Lung microvascular endothelial cell (primary cell): ENCODE results near the gene CCNL1. TPM values are rescaled to one million over a fixed set of nuclear protein-coding genes. Genes with fewer than 3 reads are reported as not detected.
A peak's percentile ranks its signal among the peaks of the same experiment; 100 is the strongest.

Experiments used
- DNase-seq, 2 donors: peaks; one replicate each; pipeline versions ENCODE4 v3.0.0 to v3.0.0-alpha.2; 2010; ENCODE audit warnings: low read depth in 2 of 2
- total RNA-seq: library from RNA; depleted of rRNA; stranded (reverse); fragments of >200 nt; gene quantifications from 2 replicates; pipeline ENCODE4 v1.2.1, GENCODE V29; 2014

Gene CCNL1
- total RNA-seq, 1 donor from 2014 or later, result 171 TPM

- no peak for DNase-seq
These were observed 33.6 kb downstream of the CCNL1 start for GRCh38 chr3:157126365-157126764.

DNA sequence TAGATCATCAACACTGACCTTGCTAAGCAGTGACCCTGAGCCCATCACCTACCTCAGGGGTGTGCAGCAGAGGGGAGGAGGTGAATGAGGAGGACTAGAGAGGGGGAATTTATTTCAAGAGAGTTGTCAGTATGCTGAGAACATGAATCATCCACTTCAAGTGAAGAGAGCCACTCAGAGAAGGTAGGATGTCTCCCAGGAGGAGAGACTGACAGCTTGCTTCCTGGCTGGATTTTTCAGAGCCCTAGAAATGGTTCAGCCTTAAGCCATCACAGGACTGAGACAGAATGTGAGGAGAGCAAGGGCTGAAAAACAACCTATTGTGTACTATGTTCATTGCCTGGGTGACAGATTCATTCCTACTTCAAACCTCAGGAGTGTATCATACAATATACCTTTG, 34.8 kb downstream of the CCNL1 start:
- no peak for DNase-seq

DNA sequence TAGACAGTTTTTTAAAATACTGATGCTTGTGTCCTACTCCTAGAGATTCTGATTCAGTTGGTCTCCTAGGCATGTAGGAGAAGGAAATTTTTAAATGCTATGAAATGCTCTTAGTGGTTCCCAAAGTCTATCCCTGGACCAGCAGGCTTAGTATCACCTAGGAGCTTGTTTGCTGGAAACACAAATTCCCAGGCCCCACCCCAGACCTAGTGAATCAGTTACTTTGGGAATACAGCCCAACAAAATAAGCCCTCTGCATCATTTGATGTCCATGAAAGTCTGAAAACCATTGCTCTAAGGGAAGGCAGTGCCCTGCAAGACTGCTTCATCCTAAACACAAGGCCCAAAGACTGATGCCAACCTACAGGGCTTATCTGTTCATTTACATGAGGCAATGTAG, 36.3 kb downstream of the CCNL1 start:
- DNase-seq, result no peak

- DNase-seq, result no peak
These were observed 37.0 kb downstream of the CCNL1 start for GRCh38 chr3:157122832-157123427.

GRCh38 chr3:157122116-157122515, 37.8 kb downstream of the CCNL1 start:
- peak in 1 of 2 donors; percentile 88 for DNase-seq

- DNase-seq, result no peak
These were observed 38.4 kb downstream of the CCNL1 start for GRCh38 chr3:157121522-157121921.

DNA sequence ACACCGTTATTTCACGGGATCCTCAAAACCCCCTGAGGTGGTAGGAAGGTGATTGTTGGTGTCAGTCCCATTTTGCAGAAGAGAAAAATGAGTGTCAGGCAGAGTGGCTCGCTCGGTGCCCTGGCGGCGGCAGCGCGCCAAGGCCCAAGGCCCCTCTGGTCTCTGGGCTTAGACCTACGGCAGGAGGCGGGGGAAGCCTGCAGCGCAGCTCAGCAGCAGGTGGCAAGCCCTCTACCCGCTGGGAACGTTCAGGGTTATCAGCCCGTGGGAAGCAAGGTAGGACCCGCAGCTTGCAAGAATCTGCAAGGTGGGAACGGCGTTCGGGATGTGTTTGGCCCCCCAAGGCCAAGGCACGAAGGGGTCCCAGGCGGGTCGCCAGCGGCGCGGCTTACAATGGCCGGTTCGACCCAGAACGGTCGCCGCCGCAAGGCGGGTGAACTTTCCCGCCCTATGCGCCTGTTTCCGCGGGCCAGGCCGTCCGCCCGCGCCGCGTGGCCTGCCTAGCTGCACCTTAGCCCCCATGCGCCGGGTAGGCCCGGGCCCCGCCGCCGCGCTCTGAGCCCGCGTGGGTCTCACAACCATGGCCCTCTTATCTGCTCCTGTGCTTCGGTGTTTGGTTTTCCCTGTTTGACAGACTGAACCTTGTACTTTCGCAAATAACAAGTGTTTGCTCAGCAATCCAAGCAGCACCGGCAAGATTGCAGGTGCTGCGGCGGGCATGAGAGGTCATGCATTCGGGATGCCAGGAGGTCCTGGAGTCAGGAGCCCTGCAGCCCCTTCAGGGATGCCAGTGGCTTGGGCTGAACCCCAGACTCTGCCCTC, 39.7 kb downstream of the CCNL1 start:
- no peak for DNase-seq

DNA sequence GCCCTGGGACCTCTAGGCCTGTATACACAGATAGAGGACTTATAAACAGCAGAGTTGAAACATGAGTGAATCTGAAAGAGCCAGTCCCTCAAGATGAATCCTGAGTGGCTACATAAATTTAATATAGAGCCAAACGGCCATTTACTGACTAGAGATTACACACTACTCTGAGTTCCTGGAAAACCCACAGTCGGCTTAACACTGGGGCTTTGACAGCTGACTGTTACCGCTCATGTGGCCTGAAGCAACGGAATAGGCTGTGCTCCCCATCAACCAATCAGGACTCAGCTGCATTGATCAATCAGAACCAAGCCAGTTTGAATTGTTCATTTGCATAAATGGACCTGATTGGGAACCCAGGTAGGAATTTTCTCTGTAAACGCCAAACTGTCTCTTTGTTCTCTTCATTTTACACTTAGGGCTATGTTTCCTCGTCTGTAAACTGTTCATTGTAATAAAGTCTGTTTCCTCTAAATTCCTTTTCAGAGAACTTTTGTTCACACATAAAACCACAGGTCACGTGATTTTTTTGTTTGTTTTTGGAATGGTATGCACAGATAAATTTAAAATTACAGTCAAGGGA, 40.5 kb downstream of the CCNL1 start:
- DNase-seq, result no peak

- no peak for DNase-seq
These were observed 41.9 kb downstream of the CCNL1 start for GRCh38 chr3:157117875-157118654.

DNA sequence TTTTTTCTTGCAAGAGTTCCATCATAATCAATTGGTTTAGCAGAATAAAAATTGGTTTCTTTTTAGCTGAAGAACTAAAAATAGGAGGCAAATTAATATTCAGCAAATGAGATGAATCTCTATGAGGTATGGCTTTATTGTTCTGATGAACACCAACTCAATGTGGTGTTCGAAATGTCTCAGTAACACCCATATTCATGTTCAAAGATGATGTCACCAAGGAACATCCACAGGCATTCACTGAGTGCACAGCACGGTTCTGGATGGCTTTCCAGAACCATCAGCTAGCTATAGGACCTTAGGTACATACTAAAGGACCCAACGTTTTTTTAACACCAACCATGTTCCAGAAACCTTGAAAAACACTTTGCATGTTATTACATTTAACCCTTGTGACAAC, 42.7 kb downstream of the CCNL1 start:
- no peak for DNase-seq

GRCh38 chr3:157116017-157116416, 43.9 kb downstream of the CCNL1 start:
- DNase-seq, result no peak

- peak in 1 of 2 donors; percentile 62 for DNase-seq
These were observed 44.6 kb downstream of the CCNL1 start for GRCh38 chr3:157115069-157116006.

DNA sequence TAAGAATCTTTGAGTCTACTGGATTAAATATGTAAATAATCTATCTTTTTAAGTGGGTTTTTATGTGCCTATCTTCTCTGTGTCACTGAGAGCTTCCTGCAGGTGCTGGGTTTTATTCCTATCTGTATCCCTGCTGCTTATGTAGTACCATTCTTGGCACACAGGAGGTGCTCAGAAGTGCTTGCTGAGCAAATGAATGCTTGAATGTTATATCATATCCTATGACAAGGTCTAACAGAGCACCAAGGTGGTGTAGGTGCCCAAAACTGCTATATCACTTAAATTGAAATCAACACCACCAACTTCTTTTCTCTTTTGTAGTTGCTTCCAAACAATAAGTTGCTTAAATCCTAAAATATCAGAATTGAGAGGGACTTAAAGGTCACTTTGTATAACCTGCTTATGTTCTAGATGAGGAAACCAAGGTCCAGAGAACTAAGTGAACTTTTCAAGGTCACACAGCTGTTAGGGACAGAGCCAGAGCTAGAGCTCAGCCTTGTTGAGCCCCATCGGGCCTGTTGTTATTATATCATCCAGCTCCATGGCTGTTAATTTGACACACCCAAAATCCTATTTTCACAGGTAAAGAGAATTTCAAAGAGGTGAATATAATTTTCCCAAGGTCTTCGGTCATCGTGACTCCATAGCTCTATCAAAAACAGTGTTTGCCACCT, 46.0 kb downstream of the CCNL1 start:
- no peak for DNase-seq

- no peak for DNase-seq
These were observed 47.4 kb downstream of the CCNL1 start for GRCh38 chr3:157112536-157112935.

GRCh38 chr3:157111518-157111917, 48.4 kb downstream of the CCNL1 start:
- DNase-seq, result no peak

DNA sequence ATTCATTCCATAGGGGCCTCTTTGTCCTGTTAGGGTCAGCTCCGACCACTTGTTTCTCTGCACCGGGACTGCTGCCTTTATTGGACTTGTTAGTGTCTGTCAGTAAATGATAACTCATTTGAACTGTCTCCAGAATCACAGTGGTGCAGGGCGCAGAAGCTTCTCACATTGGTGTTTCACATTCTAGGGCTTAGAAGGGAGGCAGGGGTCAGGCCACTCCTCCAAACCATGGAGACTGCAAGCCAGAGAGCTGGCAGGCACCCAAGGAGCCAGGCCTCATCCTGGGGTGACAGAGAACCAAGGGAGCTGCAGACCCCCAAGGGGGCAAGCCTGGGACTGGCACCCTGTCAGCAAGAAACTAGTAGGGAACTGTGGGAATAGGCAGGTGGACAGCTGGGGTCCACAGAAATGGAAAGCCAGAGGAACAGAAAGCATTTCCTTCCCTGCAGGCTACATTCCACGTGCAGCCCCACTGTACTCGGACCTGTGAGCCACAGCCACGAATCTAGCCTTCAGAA, 49.1 kb downstream of the CCNL1 start:
- no peak for DNase-seq

DNA sequence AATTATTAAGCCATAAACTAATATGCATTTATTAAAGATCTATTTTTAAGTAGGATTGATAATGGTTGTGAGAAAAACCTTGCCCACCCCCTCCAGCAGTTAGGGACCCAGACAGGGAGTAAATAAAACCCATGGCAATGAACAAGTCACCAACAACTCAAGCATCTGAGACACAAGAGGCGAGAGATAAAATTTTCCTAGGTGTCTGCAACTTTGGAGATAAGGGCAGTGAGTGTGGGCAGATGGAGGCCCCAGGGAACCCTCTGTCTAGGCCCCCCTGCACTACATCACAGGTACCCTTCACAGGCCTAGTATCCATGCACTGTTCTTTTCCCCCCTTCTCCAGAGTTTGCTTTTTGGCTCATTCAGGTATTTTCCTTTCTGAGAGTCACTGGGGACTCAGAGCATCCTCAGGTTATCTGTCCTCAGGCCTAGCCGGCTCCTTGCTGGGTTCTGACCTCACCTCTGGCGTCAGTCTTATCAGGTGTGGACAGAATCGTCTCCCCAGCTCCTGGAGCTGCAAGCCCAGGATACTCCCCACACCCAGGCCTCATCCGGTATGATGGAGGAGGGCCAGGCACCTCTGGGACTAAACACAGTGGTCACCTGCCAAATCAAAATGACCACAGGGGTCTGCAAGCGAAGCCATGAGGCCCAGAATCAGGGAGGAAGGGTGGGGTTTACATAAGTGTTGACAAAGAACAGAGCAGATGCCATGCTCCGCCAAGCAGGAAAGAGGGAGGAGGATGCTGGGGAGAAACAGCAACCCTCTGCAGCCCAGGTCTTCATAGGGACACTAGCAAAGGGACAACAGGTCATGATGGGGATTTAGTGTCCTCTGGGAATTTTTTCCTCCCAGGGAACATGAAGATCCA, 50.4 kb downstream of the CCNL1 start:
- no peak for DNase-seq

DNA sequence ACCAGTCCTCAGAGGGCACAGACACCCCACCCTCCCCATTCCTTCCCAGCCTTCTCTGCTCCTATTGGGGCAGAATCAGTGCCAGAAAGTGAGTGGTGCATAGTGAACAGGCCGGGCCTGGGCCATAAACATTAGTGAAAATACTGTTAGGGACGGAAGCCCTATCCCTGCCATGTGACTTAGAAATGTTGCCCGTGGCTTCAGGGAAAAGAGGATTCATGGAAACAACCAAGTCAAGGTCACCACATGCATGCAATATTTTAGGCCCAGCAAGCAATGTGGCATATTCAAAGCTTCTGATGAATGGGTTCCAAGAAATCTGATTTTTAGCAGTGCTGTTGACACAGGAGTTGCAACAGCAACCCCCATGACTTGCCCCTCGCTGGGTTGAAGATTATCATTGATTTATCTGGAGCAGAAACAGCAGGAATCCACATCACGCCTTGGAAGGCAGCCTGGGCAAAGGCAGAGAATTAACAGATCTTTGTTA, 52.3 kb downstream of the CCNL1 start:
- DNase-seq, result no peak

DNA sequence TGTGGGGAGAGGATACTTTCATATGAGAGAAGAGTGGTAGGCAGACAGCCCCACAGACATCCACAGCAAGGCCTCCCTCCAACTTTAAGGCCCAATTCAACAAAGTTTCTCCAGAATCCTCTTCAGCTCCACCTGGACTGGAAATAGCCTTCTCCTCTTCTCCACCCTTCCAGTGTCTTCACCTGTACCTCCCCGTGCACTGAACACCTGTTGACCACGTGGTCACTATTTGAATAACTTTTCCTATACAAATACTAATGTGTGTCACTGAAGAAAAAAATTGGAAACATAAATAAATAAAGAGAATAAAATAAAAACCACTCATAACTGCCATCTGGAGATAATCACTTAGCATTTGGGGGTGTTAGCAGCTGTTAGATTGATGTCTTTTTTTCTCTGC, 52.9 kb downstream of the CCNL1 start:
- no peak for DNase-seq
